WTC11 (cell line): ENCODE results near the gene CRKL. TPM values are rescaled to one million over a fixed set of nuclear protein-coding genes. Genes with fewer than 3 reads are reported as not detected.
"Not testable (repeated sequence)": the region's sequence is repeated elsewhere in the genome, so short reads cannot be mapped to it uniquely, and the experiment has no call there.

Experiments
- ATAC-seq: fragments of 200-7000 bp; cut with Tn5 transposase; 2 replicates; pipeline ENCODE4 v1.10.0; 2021; ENCODE audit warnings: mild to moderate bottlenecking, moderate library complexity
- CTCF ChIA-PET: fragments of 300-600 bp; sonication (Branson Sonifier 250); formaldehyde crosslinking; loops from one replicate; lab custom pipeline; 2021; ENCODE audit warnings: antibody characterized with exemption; lab: Charles Lee
- POLR2A ChIA-PET: fragments of 350-600 bp; sonication (Branson Sonifier 250); formaldehyde crosslinking; loops from one replicate; lab custom pipeline; 2021; ENCODE audit warnings: antibody characterized with exemption; lab: Charles Lee
- DNase-seq: peaks from one replicate; pipeline ENCODE4 v3.0.0; 2021; ENCODE audit warnings: low spot score
- H3K27ac Mint-ChIP-seq: 2 replicates; pipeline ENCODE4 v1.8.0; 2021; ENCODE audit warnings: mixed read lengths
- H3K27me3 Mint-ChIP-seq: 2 replicates; pipeline ENCODE4 v1.8.0; 2021; ENCODE audit warnings: low read depth, mild to moderate bottlenecking, moderate library complexity, mixed read lengths
- H3K36me3 Mint-ChIP-seq: 2 replicates; pipeline ENCODE4 v1.8.0; 2021; ENCODE audit warnings: mixed read lengths
- H3K4me1 Mint-ChIP-seq: 2 replicates; pipeline ENCODE4 v1.8.0; 2022; ENCODE audit warnings: mixed read lengths
- H3K4me3 Mint-ChIP-seq: 2 replicates; pipeline ENCODE4 v1.8.0; 2021; ENCODE audit warnings: mild to moderate bottlenecking, moderate library complexity, mixed read lengths
- H3K9me3 Mint-ChIP-seq: 2 replicates; pipeline ENCODE4 v1.8.0; 2021; ENCODE audit warnings: mixed read lengths
- CREB1 ChIP-seq: sonication (generic); formaldehyde crosslinking; IDR thresholded peaks from 2 replicates; pipeline ENCODE4 v1.8.0; 2023; ENCODE audit warnings: mild to moderate bottlenecking, missing genetic modification reagents
- FOXJ3 ChIP-seq: sonication (generic); formaldehyde crosslinking; IDR thresholded peaks from 2 replicates; pipeline ENCODE4 v1.9.0; 2021; ENCODE audit warnings: missing genetic modification reagents, mild to moderate bottlenecking, borderline replicate concordance
- GABPB1 ChIP-seq: sonication (generic); formaldehyde crosslinking; IDR thresholded peaks from 2 replicates; pipeline ENCODE4 v1.8.1; 2023; ENCODE audit warnings: mild to moderate bottlenecking, missing genetic modification reagents
- MYBL2 ChIP-seq: sonication (generic); formaldehyde crosslinking; IDR thresholded peaks from 2 replicates; pipeline ENCODE4 v1.8.1; 2023; ENCODE audit warnings: mild to moderate bottlenecking, moderate library complexity, missing genetic modification reagents
- NR1H2 ChIP-seq: sonication (generic); formaldehyde crosslinking; IDR thresholded peaks from 2 replicates; pipeline ENCODE4 v1.9.0; 2021; ENCODE audit warnings: mild to moderate bottlenecking, moderate library complexity, missing genetic modification reagents
- PRRX2 ChIP-seq: fragments of 250-450 bp; sonication (Bioruptor Pico); IDR thresholded peaks from 2 replicates; pipeline ENCODE4 v1.8.0; 2021; ENCODE audit warnings: mild to moderate bottlenecking
- TP53 ChIP-seq: sonication (generic); formaldehyde crosslinking; IDR thresholded peaks from 2 replicates; pipeline ENCODE4 v1.8.1; 2023; ENCODE audit warnings: mild to moderate bottlenecking, missing genetic modification reagents
- ZNF121 ChIP-seq: sonication (generic); formaldehyde crosslinking; IDR thresholded peaks from 2 replicates; pipeline ENCODE4 v1.8.0; 2023; ENCODE audit warnings: missing genetic modification reagents
- ZNF317 ChIP-seq: sonication (generic); formaldehyde crosslinking; IDR thresholded peaks from 2 replicates; pipeline ENCODE4 v1.8.1; 2023; ENCODE audit warnings: low read depth, mild to moderate bottlenecking, moderate library complexity, missing genetic modification reagents, borderline replicate concordance
- total RNA-seq: library from RNA; stranded (reverse); gene quantifications from 3 replicates; pipeline ENCODE4 v1.2.3, GENCODE V29; 2021
- TF ChIP-seq, protein P1 (sequence below): fragments of 200-600 bp; IDR thresholded peaks from 2 replicates; pipeline ENCODE4 v1.8.0; 2022; ENCODE audit warnings: antibody characterized with exemption
- TF ChIP-seq, protein P2 (sequence below): sonication (generic); formaldehyde crosslinking; IDR thresholded peaks from 2 replicates; pipeline ENCODE4 v1.8.1; 2023; ENCODE audit warnings: mild to moderate bottlenecking, missing genetic modification reagents, moderate library complexity
- TF ChIP-seq, protein P3 (sequence below): sonication (generic); formaldehyde crosslinking; IDR thresholded peaks from 2 replicates; pipeline ENCODE4 v1.8.0; 2023; ENCODE audit warnings: mild to moderate bottlenecking, missing genetic modification reagents
- TF ChIP-seq, protein P4 (sequence below): fragments of 250-450 bp; sonication (Bioruptor Pico); IDR thresholded peaks from 2 replicates; pipeline ENCODE4 v1.9.0; 2021; ENCODE audit warnings: mild to moderate bottlenecking

The CRKL gene
- total RNA-seq, 1 experiment from 2014 or later: 114 TPM

DNA sequence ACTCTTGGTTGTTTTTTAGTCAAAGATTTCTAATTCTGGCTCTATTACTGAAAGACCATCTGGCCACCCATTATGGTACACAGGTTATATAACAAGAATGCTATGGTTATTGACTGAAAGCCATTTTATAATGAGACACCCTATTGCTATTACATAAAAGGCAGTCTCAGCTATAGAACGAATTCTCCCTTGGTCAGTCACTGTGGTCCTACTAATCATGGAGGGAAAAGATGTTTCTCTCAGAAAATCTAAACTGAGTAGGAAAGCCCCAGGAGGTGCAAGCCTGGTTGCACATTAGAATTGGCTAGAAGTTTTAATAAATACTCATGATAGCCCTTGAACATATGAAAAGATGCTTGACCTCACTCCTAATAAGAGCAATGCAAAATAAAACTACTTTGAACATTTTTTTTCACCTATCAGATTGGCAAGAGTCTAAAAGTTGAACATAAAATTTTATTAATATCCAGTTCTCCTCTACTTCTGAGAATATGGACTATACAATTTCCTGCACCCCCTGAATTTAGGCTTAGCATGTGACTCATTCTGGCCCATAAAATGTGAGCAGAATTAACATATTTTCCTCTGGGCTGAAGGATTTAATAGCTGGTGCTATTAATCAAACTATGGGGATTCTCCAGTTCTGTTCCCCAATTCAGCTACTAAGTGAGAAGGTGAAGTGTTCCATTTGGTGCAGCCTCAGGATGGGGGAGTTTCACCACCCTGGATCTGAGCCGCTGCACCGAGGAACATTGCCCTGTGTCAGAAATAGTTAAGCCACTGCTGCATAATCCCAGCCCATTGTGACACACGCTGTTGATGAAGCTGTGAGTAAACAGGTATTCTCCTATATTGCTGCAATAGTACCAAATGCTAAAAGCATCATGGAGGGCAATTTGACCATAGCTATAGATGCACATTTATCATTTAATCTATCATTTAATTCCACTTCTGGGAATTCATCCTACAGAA is 11.5 kb upstream of the CRKL start (continued):
- TF ChIP-seq, protein P1, sequence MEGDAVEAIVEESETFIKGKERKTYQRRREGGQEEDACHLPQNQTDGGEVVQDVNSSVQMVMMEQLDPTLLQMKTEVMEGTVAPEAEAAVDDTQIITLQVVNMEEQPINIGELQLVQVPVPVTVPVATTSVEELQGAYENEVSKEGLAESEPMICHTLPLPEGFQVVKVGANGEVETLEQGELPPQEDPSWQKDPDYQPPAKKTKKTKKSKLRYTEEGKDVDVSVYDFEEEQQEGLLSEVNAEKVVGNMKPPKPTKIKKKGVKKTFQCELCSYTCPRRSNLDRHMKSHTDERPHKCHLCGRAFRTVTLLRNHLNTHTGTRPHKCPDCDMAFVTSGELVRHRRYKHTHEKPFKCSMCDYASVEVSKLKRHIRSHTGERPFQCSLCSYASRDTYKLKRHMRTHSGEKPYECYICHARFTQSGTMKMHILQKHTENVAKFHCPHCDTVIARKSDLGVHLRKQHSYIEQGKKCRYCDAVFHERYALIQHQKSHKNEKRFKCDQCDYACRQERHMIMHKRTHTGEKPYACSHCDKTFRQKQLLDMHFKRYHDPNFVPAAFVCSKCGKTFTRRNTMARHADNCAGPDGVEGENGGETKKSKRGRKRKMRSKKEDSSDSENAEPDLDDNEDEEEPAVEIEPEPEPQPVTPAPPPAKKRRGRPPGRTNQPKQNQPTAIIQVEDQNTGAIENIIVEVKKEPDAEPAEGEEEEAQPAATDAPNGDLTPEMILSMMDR: no peak
- TF ChIP-seq GABPB1 (CRISPR knock-in tag): no peak
- TF ChIP-seq, protein P2, sequence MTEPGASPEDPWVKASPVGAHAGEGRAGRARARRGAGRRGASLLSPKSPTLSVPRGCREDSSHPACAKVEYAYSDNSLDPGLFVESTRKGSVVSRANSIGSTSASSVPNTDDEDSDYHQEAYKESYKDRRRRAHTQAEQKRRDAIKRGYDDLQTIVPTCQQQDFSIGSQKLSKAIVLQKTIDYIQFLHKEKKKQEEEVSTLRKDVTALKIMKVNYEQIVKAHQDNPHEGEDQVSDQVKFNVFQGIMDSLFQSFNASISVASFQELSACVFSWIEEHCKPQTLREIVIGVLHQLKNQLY: no peak
- TF ChIP-seq, protein P3, sequence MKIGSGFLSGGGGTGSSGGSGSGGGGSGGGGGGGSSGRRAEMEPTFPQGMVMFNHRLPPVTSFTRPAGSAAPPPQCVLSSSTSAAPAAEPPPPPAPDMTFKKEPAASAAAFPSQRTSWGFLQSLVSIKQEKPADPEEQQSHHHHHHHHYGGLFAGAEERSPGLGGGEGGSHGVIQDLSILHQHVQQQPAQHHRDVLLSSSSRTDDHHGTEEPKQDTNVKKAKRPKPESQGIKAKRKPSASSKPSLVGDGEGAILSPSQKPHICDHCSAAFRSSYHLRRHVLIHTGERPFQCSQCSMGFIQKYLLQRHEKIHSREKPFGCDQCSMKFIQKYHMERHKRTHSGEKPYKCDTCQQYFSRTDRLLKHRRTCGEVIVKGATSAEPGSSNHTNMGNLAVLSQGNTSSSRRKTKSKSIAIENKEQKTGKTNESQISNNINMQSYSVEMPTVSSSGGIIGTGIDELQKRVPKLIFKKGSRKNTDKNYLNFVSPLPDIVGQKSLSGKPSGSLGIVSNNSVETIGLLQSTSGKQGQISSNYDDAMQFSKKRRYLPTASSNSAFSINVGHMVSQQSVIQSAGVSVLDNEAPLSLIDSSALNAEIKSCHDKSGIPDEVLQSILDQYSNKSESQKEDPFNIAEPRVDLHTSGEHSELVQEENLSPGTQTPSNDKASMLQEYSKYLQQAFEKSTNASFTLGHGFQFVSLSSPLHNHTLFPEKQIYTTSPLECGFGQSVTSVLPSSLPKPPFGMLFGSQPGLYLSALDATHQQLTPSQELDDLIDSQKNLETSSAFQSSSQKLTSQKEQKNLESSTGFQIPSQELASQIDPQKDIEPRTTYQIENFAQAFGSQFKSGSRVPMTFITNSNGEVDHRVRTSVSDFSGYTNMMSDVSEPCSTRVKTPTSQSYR (CRISPR knock-in tag): no peak

DNA sequence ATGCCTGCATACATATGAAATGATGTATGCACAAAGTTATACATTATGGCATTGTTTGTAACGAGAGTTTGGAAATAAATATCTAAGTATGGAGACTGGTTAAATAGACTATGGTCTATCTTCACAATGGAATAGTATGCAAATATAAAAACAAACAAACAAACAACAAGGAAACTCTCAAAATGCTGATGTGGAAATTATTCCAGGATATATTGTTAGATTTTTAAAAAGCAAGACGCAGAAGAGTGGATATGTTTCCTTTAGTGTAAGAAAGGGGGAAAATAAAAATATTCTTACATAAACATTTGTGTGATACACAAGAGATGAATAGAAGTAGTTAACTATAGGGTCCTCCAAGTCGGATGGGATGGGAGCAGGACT is 10.8 kb upstream of the CRKL start:
- CTCF ChIA-PET: interaction anchor here (1.1 to 2.1 kb wide), 3 partner anchors 11 to 50 kb away, joined by 3 to 8 read pairs (median 5); partner anchors contain the start of gene CRKL

DNA sequence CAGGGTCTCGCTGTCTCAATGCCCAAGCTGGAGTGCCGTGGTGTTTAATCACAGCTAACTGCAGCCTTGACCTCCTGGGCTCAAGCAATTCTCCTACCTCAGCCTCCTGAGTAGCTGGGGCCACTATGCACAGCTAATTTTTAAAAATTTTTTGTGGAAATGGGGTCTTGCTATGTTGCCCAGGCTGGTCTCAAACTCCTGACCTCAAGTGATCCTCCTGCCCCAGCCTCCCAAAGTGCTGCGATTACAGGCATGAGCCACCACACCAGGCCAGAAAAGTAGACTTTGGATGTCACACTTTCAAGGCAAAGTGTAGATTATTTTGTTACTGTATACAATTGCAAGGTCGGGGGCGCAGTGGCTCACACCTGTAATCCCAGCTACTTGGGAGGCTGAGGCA is 8.5 kb upstream of the CRKL start:
- CTCF ChIA-PET: interaction anchor here (0.7 kb wide), 1 partner anchor 9 kb away, joined by 4 read pairs; the partner anchor contains the start of gene CRKL
- ATAC-seq, H3K9me3 Mint-ChIP-seq: not testable (repeated sequence)

More for the DNA sequence above, 10.8 kb upstream of the CRKL start:
- H3K27ac Mint-ChIP-seq: no peak overlapping the region
- H3K4me1 Mint-ChIP-seq: no peaks in the 10 kb centered on the region
- H3K36me3 Mint-ChIP-seq: no peaks in the 10 kb centered on the region
- ATAC-seq (no peak), DNase-seq (no peak)
- POLR2A ChIA-PET: no interaction called here
- no peaks in the 10 kb centered on the region for H3K9me3 Mint-ChIP-seq
- no peak overlapping the region for H3K4me3 Mint-ChIP-seq
- TF ChIP-seq ZNF121 (CRISPR knock-in tag) (no peak), NR1H2 (CRISPR knock-in tag) (no peak), ZNF317 (no peak), TP53 (CRISPR knock-in tag) (no peak), FOXJ3 (no peak), PRRX2 (no peak), CREB1 (CRISPR knock-in tag) (no peak), MYBL2 (CRISPR knock-in tag) (no peak)
- TF ChIP-seq, protein P3 (CRISPR knock-in tag): no peak
- TF ChIP-seq, protein P4, sequence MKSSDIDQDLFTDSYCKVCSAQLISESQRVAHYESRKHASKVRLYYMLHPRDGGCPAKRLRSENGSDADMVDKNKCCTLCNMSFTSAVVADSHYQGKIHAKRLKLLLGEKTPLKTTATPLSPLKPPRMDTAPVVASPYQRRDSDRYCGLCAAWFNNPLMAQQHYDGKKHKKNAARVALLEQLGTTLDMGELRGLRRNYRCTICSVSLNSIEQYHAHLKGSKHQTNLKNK: no peak
- no peaks in the 10 kb centered on the region; the same call in none of the 2 replicates for H3K27me3 Mint-ChIP-seq

More for the DNA sequence above, 8.5 kb upstream of the CRKL start:
- H3K4me1 Mint-ChIP-seq, H3K27me3 Mint-ChIP-seq, H3K4me3 Mint-ChIP-seq, H3K27ac Mint-ChIP-seq, DNase-seq, H3K36me3 Mint-ChIP-seq, POLR2A ChIA-PET: not testable (repeated sequence)
- TF ChIP-seq ZNF121 (CRISPR knock-in tag): peak; percentile 80
